Fibroblast of villous mesenchyme (primary cell): ENCODE data around the gene SPAG5. TPM values are rescaled to one million over a fixed set of nuclear protein-coding genes. Genes with fewer than 3 reads are reported as not detected.

Experiments
- DNase-seq: peaks from one replicate; pipeline ENCODE4 v3.0.0-alpha.2; 2010; ENCODE audit warnings: low read depth
- H3K4me3 ChIP-seq: 2 replicates; pipeline ENCODE4 v1.5.1; 2011; ENCODE audit warnings: low read depth, mild to moderate bottlenecking, low read length
- CTCF ChIP-seq: IDR thresholded peaks from 2 replicates; pipeline ENCODE4 v1.5.1; 2012; ENCODE audit warnings: low read depth, mild to moderate bottlenecking, low read length; ENCODE audit not compliant: insufficient read depth
- total RNA-seq: library from RNA; depleted of rRNA; stranded (reverse); fragments of >200 nt; gene quantifications from 2 replicates; pipeline ENCODE4 v1.2.3, GENCODE V29; 2012

Gene SPAG5
- total RNA-seq, 1 donor: 38.4 TPM

GRCh38 chr17:28563475-28563874, 35.4 kb downstream of the SPAG5 start:
- peak; percentile 45 for DNase-seq
- no peak overlapping the region for H3K4me3 ChIP-seq
- TF ChIP-seq CTCF: no peak

DNA sequence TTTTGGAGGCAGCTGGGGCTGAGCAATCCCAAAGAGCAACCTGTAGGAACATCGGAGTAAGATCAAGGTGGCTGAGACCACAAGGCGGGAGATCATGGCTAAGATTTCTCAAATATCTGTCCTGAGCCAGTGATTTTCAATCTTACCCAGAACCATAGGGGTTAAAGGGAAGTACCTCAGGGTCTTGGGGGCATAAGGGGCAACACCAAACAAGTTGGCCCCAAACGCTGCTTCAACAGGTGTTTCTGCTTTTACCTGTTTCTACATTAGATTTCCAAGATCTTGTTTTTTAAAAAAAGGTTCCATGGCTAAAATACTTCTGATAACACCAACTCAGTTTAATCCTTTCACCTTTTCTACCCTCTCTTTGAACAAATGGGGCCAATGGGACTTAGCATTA, 43.8 kb downstream of the SPAG5 start:
- H3K4me3 ChIP-seq: no peak overlapping the region
- DNase-seq: no peak
- no peak for TF ChIP-seq CTCF

GRCh38 chr17:28554565-28554964, 44.3 kb downstream of the SPAG5 start:
- TF ChIP-seq CTCF: no peak
- H3K4me3 ChIP-seq: no peak overlapping the region
- DNase-seq: no peak

DNA sequence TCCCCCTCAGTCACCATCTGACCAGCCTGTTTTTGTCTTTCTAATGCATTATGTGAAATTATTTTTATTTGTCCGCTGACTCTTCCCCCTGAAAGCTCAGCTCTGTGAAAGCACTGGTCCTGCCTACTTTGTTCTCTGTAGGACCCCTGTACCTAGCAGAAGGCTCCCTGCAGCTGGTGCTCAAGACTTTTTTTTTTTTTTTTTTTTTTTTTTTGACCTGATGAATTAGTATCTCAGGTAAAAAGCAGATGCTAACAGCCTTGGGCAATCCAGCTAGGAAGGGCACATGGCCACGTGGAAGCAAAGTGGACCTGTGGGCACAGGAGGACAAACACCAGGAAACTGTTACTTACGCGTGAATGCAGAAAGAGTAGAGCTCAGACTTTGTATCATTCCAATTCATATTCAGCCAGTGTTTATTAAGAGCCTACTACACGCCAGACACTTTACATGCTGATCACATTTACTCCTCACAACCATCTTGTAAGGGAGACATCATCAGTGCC, 45.8 kb downstream of the SPAG5 start:
- peak overlapping the region; percentile 44 for H3K4me3 ChIP-seq
- no peak for DNase-seq
- TF ChIP-seq CTCF: no peak

- peak within 1 kb of the TSS; percentile 79 for H3K4me3 ChIP-seq
- peak; percentile 62 for DNase-seq
Measured at GRCh38 chr17:28552176-28552999, 46.4 kb downstream of the SPAG5 start, which contains the start of gene UNC119. TSS of gene UNC119 (minus strand) at chr17:28552624. CDS start at chr17:28552557, 67 bp downstream.

DNA sequence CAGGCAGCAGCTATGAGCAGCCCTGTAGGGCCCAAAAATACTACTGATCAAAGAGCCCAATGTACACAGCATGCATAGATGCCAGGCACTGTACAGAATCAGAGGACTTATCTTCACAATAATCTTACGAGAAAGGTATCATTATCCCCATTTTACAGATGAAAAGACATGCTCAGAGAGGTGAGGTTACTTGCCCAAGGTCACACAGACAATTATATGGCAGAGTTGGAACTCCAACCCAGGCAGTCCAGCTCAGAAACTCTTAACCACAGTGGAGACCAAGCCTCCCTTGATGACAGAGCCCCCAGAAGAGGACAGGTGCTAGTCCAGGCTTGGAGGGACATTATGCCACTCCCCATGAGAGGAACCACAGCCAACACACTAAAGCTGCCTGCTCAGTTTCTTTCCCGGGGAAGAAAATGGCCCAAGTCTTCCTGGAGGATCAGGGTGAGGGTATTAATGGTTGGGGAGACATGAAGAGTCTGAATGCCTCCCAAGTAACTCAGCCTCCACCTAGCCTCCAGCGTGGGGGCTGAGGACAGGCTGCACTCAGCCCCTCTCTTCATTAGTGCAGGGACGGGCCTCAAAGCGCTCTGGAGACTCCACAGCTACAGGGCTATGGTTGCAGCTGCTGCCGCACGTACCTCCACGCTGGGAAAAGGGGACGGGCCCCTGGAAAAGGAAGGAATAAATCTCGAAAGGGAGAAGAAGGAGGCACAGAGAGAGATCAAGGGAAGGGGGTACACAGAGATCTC, 47.2 kb downstream of the SPAG5 start:
- DNase-seq: peak; percentile 33

More at GRCh38 chr17:28552176-28552999, 46.4 kb downstream of the SPAG5 start, which contains the start of gene UNC119:
- TF ChIP-seq CTCF: no peak

More for the DNA sequence above, 47.2 kb downstream of the SPAG5 start:
- TF ChIP-seq CTCF: no peak
- H3K4me3 ChIP-seq: peak overlapping the region; percentile 79
